Anterior cingulate cortex (tissue), 58 donors: ENCODE measurements around the gene PRKAG2.
"Not testable (repeated sequence)": the region's sequence is repeated elsewhere in the genome, so short reads cannot be mapped to it uniquely, and the experiment has no call there.

Experiments used
- DNase-seq, 58 donors: peaks; one replicate each; lab custom pipeline; 2025; lab: John Stamatoyannopoulos, UW

Gene PRKAG2

GRCh38 chr7:151854720-151855071, 22.2 kb downstream of the PRKAG2 start:
- DNase-seq: no peak

GRCh38 chr7:151853896-151854719, 22.8 kb downstream of the PRKAG2 start:
- DNase-seq: peak in 11 of 58 donors; percentile 12 to 53 (median 22)

- DNase-seq: no peak
Observed at GRCh38 chr7:151852486-151853396, 24.2 kb downstream of the PRKAG2 start.

GRCh38 chr7:151851782-151852181, 25.1 kb downstream of the PRKAG2 start:
- DNase-seq: peak in 1 of 58 donors; percentile 17

- DNase-seq: peak in 18 of 58 donors; percentile 16 to 57 (median 24)
Observed at GRCh38 chr7:151851145-151851751, 25.7 kb downstream of the PRKAG2 start.

- no peak for DNase-seq
Observed at GRCh38 chr7:151850491-151851124, 26.3 kb downstream of the PRKAG2 start.

DNA sequence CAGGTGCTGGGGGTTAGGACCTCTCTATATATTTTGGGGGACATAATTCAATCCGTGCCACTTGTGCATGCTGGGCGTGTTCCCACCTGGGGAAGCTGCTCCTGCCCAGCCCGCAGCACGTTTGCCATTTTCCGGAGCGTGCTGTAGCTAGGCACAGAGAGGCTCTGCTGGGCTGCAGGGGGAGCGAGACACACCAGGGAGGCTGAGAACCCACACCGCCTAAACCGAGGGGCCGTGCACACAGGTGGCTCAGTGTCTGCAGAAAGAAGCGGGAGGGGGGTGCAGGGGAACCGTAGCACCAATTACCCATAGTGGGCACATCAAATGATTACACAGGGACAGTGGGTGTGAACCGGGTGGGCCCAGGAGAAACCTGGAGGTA, 27.0 kb downstream of the PRKAG2 start:
- DNase-seq: no peak

DNA sequence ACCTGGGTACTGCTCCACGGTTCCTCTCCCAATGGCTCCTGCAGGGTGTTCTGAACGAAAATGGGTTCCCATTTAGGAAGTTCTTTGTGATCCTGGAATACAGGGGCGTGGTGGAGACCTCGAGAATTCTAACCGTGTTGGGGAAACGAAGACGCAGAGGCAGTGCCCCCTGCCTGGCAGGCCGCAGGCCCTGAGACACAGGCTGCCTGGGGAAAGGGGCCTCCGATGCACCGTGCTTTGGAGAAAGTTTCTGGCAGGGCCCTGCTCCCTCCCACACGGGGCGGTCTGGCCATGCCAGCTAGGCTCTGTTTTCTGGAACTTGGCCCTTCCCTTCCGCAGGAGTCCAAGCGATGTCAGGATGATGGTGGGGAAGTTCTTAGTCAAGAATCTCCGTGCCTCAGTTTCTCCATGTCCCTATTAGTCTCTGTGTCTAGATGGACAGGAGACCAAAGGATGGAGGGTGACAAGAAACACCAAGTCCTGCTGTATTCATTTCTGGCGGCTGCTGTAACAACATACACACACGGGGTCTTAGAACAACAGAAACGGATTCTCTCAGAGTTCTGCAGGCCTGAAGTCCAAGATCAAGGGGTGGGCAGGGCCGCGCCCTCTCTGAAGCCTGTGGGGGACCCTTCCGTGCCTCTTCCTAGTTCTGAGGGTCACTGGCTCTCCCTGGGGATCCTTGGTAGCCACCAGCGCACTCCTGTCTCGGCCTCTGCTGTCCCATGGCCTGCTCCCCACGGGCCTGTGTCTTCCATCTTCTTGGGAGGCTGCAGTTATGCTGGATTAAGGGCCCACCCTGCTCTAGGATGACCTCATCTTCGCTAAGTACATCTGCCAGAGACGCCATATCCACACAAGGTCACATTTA, 27.7 kb downstream of the PRKAG2 start:
- no peak for DNase-seq

GRCh38 chr7:151847681-151848081, 29.2 kb downstream of the PRKAG2 start:
- no peak for DNase-seq

DNA sequence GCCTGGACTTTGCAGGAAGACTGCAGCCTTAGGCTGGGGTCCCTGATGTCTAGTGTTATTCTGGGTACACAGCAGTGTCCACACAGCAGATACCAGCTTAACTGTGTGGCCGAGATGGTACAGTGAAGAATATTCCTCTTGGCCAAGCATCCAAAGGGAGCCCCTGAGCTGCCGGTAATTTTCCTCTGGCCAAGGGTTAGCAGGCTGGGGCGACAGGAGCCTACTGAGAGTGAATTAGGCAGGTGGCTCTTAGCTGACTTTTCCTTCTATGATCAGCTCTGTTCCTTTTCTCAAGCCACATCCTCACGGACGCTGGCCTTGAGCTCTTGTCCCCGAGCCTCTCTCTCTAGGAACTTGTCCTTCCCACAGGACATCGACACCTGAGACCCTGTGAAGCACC, 29.8 kb downstream of the PRKAG2 start:
- no peak for DNase-seq

- peak in 1 of 58 donors; percentile 46 for DNase-seq
Observed at GRCh38 chr7:151845412-151846205, 31.3 kb downstream of the PRKAG2 start.

GRCh38 chr7:151844825-151845200, 32.1 kb downstream of the PRKAG2 start:
- DNase-seq: no peak

GRCh38 chr7:151844071-151844824, 32.7 kb downstream of the PRKAG2 start:
- no peak for DNase-seq

- peak in 7 of 58 donors; percentile 18 to 32 (median 23) for DNase-seq
Observed at GRCh38 chr7:151843181-151843580, 33.7 kb downstream of the PRKAG2 start.

DNA sequence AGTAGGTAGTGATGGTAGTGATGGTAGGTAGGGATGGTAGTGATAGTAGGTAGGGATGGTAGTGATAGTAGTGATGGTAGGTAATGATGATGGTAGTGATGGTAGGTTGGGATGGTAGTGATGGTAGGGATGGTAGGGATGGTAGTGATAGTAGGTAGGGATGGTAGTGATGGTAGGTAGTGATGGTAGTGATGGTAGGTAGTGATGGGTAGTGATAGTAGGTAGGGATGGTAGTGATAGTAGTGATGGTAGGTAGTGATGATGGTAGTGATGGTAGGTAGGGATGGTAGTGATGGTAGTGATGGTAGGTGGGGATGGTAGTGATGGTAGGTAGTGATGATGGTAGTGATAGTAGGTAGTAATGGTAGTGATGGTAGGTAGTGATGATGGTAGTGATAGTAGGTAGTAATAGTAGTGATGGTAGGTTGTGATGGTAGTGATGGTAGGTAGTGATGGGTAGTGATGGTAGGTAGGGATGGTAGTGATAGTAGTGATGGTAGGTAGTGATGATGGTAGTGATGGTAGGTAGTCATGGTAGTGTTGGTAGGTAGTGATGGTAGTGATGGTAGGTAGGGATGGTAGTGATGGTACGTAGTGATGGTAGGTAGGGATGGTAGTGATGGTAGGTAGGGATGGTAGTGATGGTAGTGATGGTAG, 35.4 kb downstream of the PRKAG2 start:
- not testable (repeated sequence) for DNase-seq

GRCh38 chr7:151840088-151840910, 36.6 kb downstream of the PRKAG2 start:
- no peak for DNase-seq
